ENCODE results near the gene MTMR4.
A peak's percentile ranks its signal among the peaks of the same experiment; 100 is the strongest.
"Not testable (repeated sequence)": the region's sequence is repeated elsewhere in the genome, so short reads cannot be mapped to it uniquely, and the experiment has no call there.

MTMR4 gene

GRCh38 chr17:58515286-58515685 lies 848 bp upstream of the MTMR4 start:
- TF ChIP-seq POLR2A (IDR thresholded peaks at IDR 0.05; ENCODE audit: low read length): no peak
- TF ChIP-seq GATA1 (IDR thresholded peaks at IDR 0.05; ENCODE audit: low read depth, low read length): no peak
- DNase-seq: peak in 1 of 2 experiments; percentile 25

GRCh38 chr17:58514770-58515157 lies 326 bp upstream of the MTMR4 start:
- no peak for DNase-seq
- TF ChIP-seq GATA1 (IDR thresholded peaks at IDR 0.05; ENCODE audit: low read depth, low read length): no peak
- TF ChIP-seq POLR2A (IDR thresholded peaks at IDR 0.05; ENCODE audit: low read length): no peak

GRCh38 chr17:58513267-58513964 lies 1.0 kb downstream of the MTMR4 start:
- DNase-seq: no peak
- TF ChIP-seq GATA1 (IDR thresholded peaks at IDR 0.05; ENCODE audit: low read depth, low read length) (no peak), POLR2A (IDR thresholded peaks at IDR 0.05; ENCODE audit: low read length) (no peak)

GRCh38 chr17:58510075-58510474 lies 4.4 kb downstream of the MTMR4 start:
- DNase-seq: no peak
- no peak for TF ChIP-seq POLR2A (IDR thresholded peaks at IDR 0.05; ENCODE audit: low read length)
- TF ChIP-seq GATA1 (IDR thresholded peaks at IDR 0.05; ENCODE audit: low read depth, low read length): no peak

GRCh38 chr17:58508341-58509067 lies 5.9 kb downstream of the MTMR4 start:
- no peak for DNase-seq
- TF ChIP-seq GATA1 (IDR thresholded peaks at IDR 0.05; ENCODE audit: low read depth, low read length): no peak
- TF ChIP-seq POLR2A (IDR thresholded peaks at IDR 0.05; ENCODE audit: low read length): no peak

GRCh38 chr17:58507123-58507634 lies 7.3 kb downstream of the MTMR4 start:
- TF ChIP-seq GATA1 (IDR thresholded peaks at IDR 0.05; ENCODE audit: low read depth, low read length): no peak
- TF ChIP-seq POLR2A (IDR thresholded peaks at IDR 0.05; ENCODE audit: low read length): no peak
- DNase-seq: no peak

- no peak for DNase-seq
- TF ChIP-seq GATA1 (IDR thresholded peaks at IDR 0.05; ENCODE audit: low read depth, low read length) (no peak), POLR2A (IDR thresholded peaks at IDR 0.05; ENCODE audit: low read length) (no peak)
Observed at GRCh38 chr17:58506354-58507080, 7.9 kb downstream of the MTMR4 start.

GRCh38 chr17:58504826-58505351 lies 9.5 kb downstream of the MTMR4 start:
- no peak for DNase-seq
- TF ChIP-seq GATA1 (IDR thresholded peaks at IDR 0.05; ENCODE audit: low read depth, low read length) (no peak), POLR2A (IDR thresholded peaks at IDR 0.05; ENCODE audit: low read length) (no peak)

GRCh38 chr17:58503866-58504265 lies 10.6 kb downstream of the MTMR4 start:
- TF ChIP-seq POLR2A (IDR thresholded peaks at IDR 0.05; ENCODE audit: low read length): no peak
- TF ChIP-seq GATA1 (IDR thresholded peaks at IDR 0.05; ENCODE audit: low read depth, low read length): no peak
- DNase-seq: no peak

GRCh38 chr17:58503134-58503533 lies 11.3 kb downstream of the MTMR4 start:
- DNase-seq: not testable (repeated sequence)

GRCh38 chr17:58501451-58501850 lies 13.0 kb downstream of the MTMR4 start:
- DNase-seq: no peak
- TF ChIP-seq GATA1 (IDR thresholded peaks at IDR 0.05; ENCODE audit: low read depth, low read length) (no peak), POLR2A (IDR thresholded peaks at IDR 0.05; ENCODE audit: low read length) (no peak)

- DNase-seq: no peak
- TF ChIP-seq POLR2A (IDR thresholded peaks at IDR 0.05; ENCODE audit: low read length) (no peak), GATA1 (IDR thresholded peaks at IDR 0.05; ENCODE audit: low read depth, low read length) (no peak)
Observed at GRCh38 chr17:58498177-58498828, 16.1 kb downstream of the MTMR4 start.

GRCh38 chr17:58493506-58493905 lies 20.9 kb downstream of the MTMR4 start:
- TF ChIP-seq GATA1 (IDR thresholded peaks at IDR 0.05; ENCODE audit: low read depth, low read length) (no peak), POLR2A (IDR thresholded peaks at IDR 0.05; ENCODE audit: low read length) (no peak)
- DNase-seq: peak in 1 of 2 experiments; percentile 45

Measured in erythroblast (primary cell).